C4-2B (cell line): ENCODE results near the gene ANO3.
A peak's percentile ranks its signal among the peaks of the same experiment; 100 is the strongest.
"Not testable (repeated sequence)": the region's sequence is repeated elsewhere in the genome, so short reads cannot be mapped to it uniquely, and the experiment has no call there.

ENCODE experiments used
- H3K27ac ChIP-seq: fragments of 450-650 bp; 2 replicates; pipeline ENCODE4 v1.5.1; 2017
- ZFX ChIP-seq: fragments of 450-650 bp; IDR thresholded peaks from 2 replicates; pipeline ENCODE4 v1.6.1; 2017
- TF ChIP-seq, protein P1 (sequence below): fragments of 450-650 bp; conservative IDR thresholded peaks from 2 replicates; pipeline ENCODE4 v1.5.1; 2017; ENCODE audit warnings: mild to moderate bottlenecking

The ANO3 gene

DNA sequence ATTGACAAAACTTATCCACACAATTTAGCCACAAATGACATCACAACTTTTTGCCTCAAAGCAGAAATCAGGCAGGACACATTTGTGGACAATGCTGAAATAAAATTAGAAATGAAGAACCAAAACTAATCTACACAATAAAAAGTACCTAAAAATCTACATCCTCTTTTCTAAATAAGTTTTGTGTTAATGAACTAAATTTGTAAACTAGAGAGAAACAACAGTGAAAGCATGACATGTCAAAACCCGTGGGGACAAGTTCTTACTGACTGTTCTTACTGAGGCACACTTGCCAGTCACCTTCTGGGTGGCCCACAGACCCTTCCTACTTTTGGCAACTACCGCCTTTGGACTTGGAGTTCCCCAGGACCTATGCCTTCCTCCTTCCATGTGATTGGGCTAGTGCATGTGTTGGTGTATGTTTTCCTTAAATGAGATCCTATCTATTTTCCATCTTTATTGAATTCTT, 300.8 kb downstream of the ANO3 start:
- no peak for TF ChIP-seq ZFX
- TF ChIP-seq, protein P1, sequence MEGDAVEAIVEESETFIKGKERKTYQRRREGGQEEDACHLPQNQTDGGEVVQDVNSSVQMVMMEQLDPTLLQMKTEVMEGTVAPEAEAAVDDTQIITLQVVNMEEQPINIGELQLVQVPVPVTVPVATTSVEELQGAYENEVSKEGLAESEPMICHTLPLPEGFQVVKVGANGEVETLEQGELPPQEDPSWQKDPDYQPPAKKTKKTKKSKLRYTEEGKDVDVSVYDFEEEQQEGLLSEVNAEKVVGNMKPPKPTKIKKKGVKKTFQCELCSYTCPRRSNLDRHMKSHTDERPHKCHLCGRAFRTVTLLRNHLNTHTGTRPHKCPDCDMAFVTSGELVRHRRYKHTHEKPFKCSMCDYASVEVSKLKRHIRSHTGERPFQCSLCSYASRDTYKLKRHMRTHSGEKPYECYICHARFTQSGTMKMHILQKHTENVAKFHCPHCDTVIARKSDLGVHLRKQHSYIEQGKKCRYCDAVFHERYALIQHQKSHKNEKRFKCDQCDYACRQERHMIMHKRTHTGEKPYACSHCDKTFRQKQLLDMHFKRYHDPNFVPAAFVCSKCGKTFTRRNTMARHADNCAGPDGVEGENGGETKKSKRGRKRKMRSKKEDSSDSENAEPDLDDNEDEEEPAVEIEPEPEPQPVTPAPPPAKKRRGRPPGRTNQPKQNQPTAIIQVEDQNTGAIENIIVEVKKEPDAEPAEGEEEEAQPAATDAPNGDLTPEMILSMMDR = no peak
- H3K27ac ChIP-seq = no peak overlapping the region

DNA sequence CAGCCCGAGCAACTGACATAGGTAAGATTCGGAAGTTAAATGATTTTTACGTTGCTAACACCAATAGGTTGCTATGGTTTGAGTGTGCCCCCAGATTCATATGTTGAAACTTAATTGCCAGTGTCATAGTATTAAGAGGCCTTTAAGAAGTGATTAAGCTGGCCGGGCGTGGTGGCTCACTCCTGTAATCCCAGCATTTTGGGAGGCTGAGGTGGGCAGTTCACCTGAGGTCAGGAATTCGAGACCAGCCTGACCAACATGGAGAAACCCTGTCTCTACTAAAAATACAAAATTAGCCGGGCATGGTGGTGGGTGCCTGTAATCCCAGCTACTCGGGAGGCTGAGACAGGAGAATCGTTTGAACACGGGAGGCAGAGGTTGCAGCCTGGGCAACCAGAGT, 311.4 kb downstream of the ANO3 start:
- H3K27ac ChIP-seq = not testable (repeated sequence)

- no peak for TF ChIP-seq ZFX
- TF ChIP-seq, protein P1 = peak; percentile 91
- H3K27ac ChIP-seq = no peak overlapping the region
Measured at GRCh38 chr11:26649884-26650283, 318.0 kb downstream of the ANO3 start.

DNA sequence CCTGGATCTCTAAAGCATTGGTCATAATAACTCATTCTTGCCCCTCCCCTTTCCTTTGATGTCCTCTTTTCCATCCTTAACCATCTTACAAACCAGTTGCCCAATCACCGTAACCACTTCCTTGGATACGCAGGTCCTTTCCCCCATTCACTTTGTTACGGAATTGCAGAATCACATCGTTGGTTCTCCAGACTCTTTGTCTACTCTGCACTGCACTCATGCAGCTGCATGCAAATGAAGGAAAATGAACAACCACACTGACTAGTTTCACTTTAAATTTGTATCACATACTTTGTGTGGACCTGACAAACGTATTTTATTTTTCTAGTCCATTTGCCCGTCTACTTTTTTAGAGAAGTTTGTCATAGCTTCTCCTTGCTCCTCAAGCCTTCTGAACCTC, 320.0 kb downstream of the ANO3 start:
- H3K27ac ChIP-seq = no peak overlapping the region
- TF ChIP-seq, protein P1 = no peak
- no peak for TF ChIP-seq ZFX

DNA sequence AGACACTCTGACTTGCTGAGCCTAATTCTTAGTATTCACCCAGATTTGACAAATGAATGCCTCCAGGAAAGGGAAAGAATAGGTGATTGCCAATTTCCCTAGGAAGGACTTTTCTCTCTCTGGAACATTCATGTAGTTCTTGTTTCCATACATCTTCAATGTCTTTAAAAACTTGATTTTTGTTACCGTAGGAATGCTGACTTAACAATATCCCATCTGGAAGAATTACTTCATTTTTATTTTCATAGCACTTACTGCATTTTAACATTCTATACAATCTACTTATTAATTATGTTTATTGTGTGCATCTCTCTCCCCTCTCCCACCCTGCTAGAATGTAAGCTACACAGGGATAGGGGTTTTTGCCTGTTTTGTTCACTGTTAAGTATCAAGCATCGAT, 323.4 kb downstream of the ANO3 start:
- TF ChIP-seq ZFX = no peak
- TF ChIP-seq, protein P1 = no peak
- H3K27ac ChIP-seq = no peak overlapping the region

DNA sequence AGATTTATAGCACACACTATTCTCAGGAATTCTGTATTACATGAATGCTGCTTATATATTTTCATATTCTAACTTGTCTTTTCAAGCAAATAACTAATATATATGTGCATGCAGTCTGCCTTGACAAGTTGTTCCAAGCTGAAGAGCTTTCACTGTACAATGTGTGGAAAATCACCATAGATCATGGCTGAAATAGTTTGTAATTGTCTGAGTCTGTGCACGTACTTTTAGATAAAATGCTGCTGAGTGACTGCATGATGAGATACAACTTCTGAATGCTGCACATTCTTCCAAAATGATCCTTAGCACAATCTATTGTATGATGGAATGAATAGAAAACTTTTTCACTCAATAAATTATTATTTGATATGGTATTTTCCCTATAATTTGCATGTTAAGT, 331.0 kb downstream of the ANO3 start:
- no peak overlapping the region for H3K27ac ChIP-seq
- TF ChIP-seq, protein P1 = no peak
- TF ChIP-seq ZFX = no peak

DNA sequence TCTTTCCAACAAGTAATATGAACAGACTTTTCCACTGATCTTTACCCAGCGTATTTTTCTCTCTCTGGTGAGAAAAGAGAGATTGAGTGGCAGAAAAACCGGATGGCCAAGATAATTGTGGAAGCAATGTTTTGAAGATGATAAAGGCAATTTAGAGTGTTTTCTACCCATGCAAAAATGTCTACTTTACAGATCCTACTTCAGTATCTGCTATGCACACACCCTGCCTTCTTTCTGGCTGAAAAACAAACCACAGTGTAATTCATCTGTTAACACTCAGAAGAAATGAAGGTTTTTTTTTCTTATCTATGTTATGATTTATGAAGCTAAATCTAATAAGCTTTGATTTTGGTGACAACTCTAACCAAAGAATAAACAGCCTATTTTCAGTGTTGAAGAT, 333.1 kb downstream of the ANO3 start:
- TF ChIP-seq, protein P1 = no peak
- no peak for TF ChIP-seq ZFX
- H3K27ac ChIP-seq = no peak overlapping the region

DNA sequence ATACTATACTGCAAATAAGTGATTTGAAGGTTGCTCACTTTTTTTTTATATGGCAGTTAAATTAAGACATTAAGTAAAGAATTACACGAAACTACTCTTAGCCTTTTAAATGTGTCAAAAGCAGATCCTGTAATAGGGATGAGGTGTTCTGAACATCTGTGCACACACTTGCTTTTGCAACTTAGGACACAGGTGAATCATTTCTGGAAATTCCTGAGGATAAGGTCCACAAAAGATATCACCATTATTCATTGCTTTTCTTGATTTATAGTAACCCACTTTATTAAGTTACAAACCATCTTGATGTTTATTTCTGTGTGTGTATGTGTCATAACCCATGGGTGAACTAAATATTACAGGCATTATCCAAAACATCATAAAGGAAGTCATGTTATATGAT, 334.0 kb downstream of the ANO3 start:
- no peak overlapping the region for H3K27ac ChIP-seq

More for the DNA sequence above, 334.0 kb downstream of the ANO3 start:
- no peak for TF ChIP-seq ZFX
- TF ChIP-seq, protein P1 = no peak
